HepG2 (cell line): ENCODE data around the gene EVA1A.

Source experiments
- CBFB ChIP-seq: sonication (generic); formaldehyde crosslinking; IDR thresholded peaks from 2 replicates; pipeline ENCODE4 v1.4.0; 2020; ENCODE audit warnings: missing genetic modification reagents
- EP300 ChIP-seq, 3 experiments: sonication (generic) in 1 of 3; formaldehyde crosslinking in 1 of 3; IDR thresholded peaks; 2 replicates each; pipeline versions ENCODE4 v1.5.1 to v1.6.1; 2011 to 2020; ENCODE audit warnings: low read depth in 2 of 3, low read length in 2 of 3, borderline replicate concordance in 1 of 3, improper control_type of control experiment in 1 of 3, mild to moderate bottlenecking in 1 of 3, missing genetic modification reagents in 1 of 3, moderate library complexity in 1 of 3
- FOXA1 ChIP-seq, 2 experiments: fragments of 450-650 bp in 1 of 2; sonication (generic) in 1 of 2; formaldehyde crosslinking in 1 of 2; IDR thresholded peaks; 2 replicates each; pipeline versions ENCODE4 v1.4.0 to v1.6.1; 2016 to 2020; ENCODE audit warnings: missing genetic modification reagents in 1 of 2
- FOXM1 ChIP-seq: sonication (generic); formaldehyde crosslinking; IDR thresholded peaks from 2 replicates; pipeline ENCODE4 v1.5.0; 2020; ENCODE audit warnings: missing genetic modification reagents
- MAZ ChIP-seq, 2 experiments: sonication (generic) in 1 of 2; formaldehyde crosslinking in 1 of 2; IDR thresholded peaks; 2 replicates each; pipeline versions ENCODE4 v1.5.0 to v1.6.1; 2012 to 2020; ENCODE audit warnings: low read depth in 2 of 2, mild to moderate bottlenecking in 2 of 2, borderline replicate concordance in 1 of 2, improper control_type of control experiment in 1 of 2, low read length in 1 of 2, missing genetic modification reagents in 1 of 2, moderate library complexity in 1 of 2
- POLR2AphosphoS5 ChIP-seq: IDR thresholded peaks from 2 replicates; pipeline ENCODE4 v1.6.1; 2012; ENCODE audit warnings: low read depth, low read length
- SMARCE1 ChIP-seq: fragments of 450-650 bp; IDR thresholded peaks from 2 replicates; pipeline ENCODE4 v1.6.1; 2017; ENCODE audit warnings: borderline replicate concordance
- TCF7L2 ChIP-seq: IDR thresholded peaks from 2 replicates; pipeline ENCODE4 v1.6.1; 2011; ENCODE audit warnings: mild to moderate bottlenecking, low read depth, low read length, moderate library complexity
- ZNF530 ChIP-seq: sonication (generic); formaldehyde crosslinking; IDR thresholded peaks from 2 replicates; pipeline ENCODE4 v1.5.0; 2020; ENCODE audit warnings: low read depth, mild to moderate bottlenecking, missing genetic modification reagents
- ZNF564 ChIP-seq: sonication (generic); formaldehyde crosslinking; IDR thresholded peaks from 2 replicates; pipeline ENCODE4 v1.8.1; 2023; ENCODE audit warnings: mild to moderate bottlenecking, missing genetic modification reagents
- ZNF746 ChIP-seq: sonication (generic); formaldehyde crosslinking; IDR thresholded peaks from 2 replicates; pipeline ENCODE4 v1.8.0; 2022; ENCODE audit warnings: mild to moderate bottlenecking, missing genetic modification reagents
- ZNF883 ChIP-seq: sonication (generic); formaldehyde crosslinking; IDR thresholded peaks from 2 replicates; pipeline ENCODE4 v1.5.1; 2020; ENCODE audit warnings: mild to moderate bottlenecking, missing genetic modification reagents; ENCODE audit errors: not compliant biosample characterization
- TF ChIP-seq, protein P1 (sequence below): IDR thresholded peaks from 2 replicates; pipeline ENCODE4 v1.6.1; 2016; ENCODE audit warnings: control low read depth
- TF ChIP-seq, protein P2 (sequence below): sonication (generic); formaldehyde crosslinking; IDR thresholded peaks from 2 replicates; pipeline ENCODE4 v1.5.0; 2020; ENCODE audit warnings: mild to moderate bottlenecking, missing genetic modification reagents, moderate library complexity

- TF ChIP-seq FOXM1 (CRISPR knock-in tag), result no peak
- TF ChIP-seq POLR2AphosphoS5, result no peak
- no peak for TF ChIP-seq ZNF564 (CRISPR knock-in tag)
- TF ChIP-seq CBFB, result no peak
- TF ChIP-seq, protein P1, sequence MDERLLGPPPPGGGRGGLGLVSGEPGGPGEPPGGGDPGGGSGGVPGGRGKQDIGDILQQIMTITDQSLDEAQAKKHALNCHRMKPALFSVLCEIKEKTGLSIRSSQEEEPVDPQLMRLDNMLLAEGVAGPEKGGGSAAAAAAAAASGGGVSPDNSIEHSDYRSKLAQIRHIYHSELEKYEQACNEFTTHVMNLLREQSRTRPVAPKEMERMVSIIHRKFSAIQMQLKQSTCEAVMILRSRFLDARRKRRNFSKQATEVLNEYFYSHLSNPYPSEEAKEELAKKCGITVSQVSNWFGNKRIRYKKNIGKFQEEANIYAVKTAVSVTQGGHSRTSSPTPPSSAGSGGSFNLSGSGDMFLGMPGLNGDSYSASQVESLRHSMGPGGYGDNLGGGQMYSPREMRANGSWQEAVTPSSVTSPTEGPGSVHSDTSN (CRISPR knock-in tag), result no peak
- TF ChIP-seq EP300 (IDR thresholded peaks at IDR 0.05; ENCODE audit: low read depth in 2 of 2, low read length in 2 of 2), result no peak
- no peak for TF ChIP-seq EP300 (CRISPR knock-in tag; IDR thresholded peaks at IDR 0.05; ENCODE audit: borderline replicate concordance)
- TF ChIP-seq FOXA1 (IDR thresholded peaks at IDR 0.05), result no peak
- no peak for TF ChIP-seq FOXA1 (CRISPR knock-in tag; IDR thresholded peaks at IDR 0.05)
- TF ChIP-seq ZNF530, result no peak
- TF ChIP-seq SMARCE1, result no peak
- TF ChIP-seq ZNF883, result no peak
- no peak for TF ChIP-seq TCF7L2
- no peak for TF ChIP-seq MAZ (IDR thresholded peaks at IDR 0.05; ENCODE audit: borderline replicate concordance, low read depth, low read length)
- TF ChIP-seq MAZ (CRISPR knock-in tag; IDR thresholded peaks at IDR 0.05; ENCODE audit: low read depth), result no peak
- TF ChIP-seq, protein P2, sequence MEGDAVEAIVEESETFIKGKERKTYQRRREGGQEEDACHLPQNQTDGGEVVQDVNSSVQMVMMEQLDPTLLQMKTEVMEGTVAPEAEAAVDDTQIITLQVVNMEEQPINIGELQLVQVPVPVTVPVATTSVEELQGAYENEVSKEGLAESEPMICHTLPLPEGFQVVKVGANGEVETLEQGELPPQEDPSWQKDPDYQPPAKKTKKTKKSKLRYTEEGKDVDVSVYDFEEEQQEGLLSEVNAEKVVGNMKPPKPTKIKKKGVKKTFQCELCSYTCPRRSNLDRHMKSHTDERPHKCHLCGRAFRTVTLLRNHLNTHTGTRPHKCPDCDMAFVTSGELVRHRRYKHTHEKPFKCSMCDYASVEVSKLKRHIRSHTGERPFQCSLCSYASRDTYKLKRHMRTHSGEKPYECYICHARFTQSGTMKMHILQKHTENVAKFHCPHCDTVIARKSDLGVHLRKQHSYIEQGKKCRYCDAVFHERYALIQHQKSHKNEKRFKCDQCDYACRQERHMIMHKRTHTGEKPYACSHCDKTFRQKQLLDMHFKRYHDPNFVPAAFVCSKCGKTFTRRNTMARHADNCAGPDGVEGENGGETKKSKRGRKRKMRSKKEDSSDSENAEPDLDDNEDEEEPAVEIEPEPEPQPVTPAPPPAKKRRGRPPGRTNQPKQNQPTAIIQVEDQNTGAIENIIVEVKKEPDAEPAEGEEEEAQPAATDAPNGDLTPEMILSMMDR, result no peak
- no peak for TF ChIP-seq ZNF746 (CRISPR knock-in tag)
Measured at GRCh38 chr2:75474115-75474514, 86.6 kb downstream of the EVA1A start.
